Activated T-helper 2 cell treated with anti-CD3 and anti-CD28 coated beads, Interferon-gamma antibody, Interleukin-2, Interleukin-4, amounts not matched to agents 10 μg/mL and 5 μg/mL and 100 μg/mL, durations not matched to agents 14 hours and 24 hours and 36 hours (primary cell): ENCODE results near the gene CCDC80. TPM values are rescaled to one million over a fixed set of nuclear protein-coding genes. Genes with fewer than 3 reads are reported as not detected.
A peak's percentile ranks its signal among the peaks of the same experiment; 100 is the strongest.

ENCODE experiments used
- DNase-seq: peaks from one replicate; pipeline ENCODE4 v3.0.0; 2021; ENCODE audit warnings: low spot score
- H3K27ac Mint-ChIP-seq: one replicate; pipeline ENCODE4 v1.8.0; 2021; ENCODE audit warnings: mixed read lengths
- H3K27me3 Mint-ChIP-seq: one replicate; pipeline ENCODE4 v1.8.0; 2021; ENCODE audit warnings: low read depth, mixed read lengths
- H3K36me3 Mint-ChIP-seq: one replicate; pipeline ENCODE4 v1.8.0; 2021; ENCODE audit warnings: low read depth, mixed read lengths
- H3K4me1 Mint-ChIP-seq: one replicate; pipeline ENCODE4 v1.8.0; 2021; ENCODE audit warnings: low read depth, mixed read lengths
- H3K4me3 Mint-ChIP-seq: one replicate; pipeline ENCODE4 v1.8.0; 2021; ENCODE audit warnings: low read depth, mild to moderate bottlenecking, moderate library complexity, mixed read lengths
- H3K9me3 Mint-ChIP-seq: one replicate; pipeline ENCODE4 v1.8.0; 2021; ENCODE audit warnings: mixed read lengths
- intact Hi-C: fragments of 100-400 bp; cut with micrococcal nuclease; formaldehyde crosslinking; loops from one replicate; pipeline ENCODE4 v1.15.1; 2023
- total RNA-seq: library from RNA; stranded (reverse); gene quantifications from 2 replicates; pipeline ENCODE4 v1.2.3, GENCODE V29; 2022

CCDC80 gene
- total RNA-seq, 1 donor from 2014 or later, result not detected

DNA sequence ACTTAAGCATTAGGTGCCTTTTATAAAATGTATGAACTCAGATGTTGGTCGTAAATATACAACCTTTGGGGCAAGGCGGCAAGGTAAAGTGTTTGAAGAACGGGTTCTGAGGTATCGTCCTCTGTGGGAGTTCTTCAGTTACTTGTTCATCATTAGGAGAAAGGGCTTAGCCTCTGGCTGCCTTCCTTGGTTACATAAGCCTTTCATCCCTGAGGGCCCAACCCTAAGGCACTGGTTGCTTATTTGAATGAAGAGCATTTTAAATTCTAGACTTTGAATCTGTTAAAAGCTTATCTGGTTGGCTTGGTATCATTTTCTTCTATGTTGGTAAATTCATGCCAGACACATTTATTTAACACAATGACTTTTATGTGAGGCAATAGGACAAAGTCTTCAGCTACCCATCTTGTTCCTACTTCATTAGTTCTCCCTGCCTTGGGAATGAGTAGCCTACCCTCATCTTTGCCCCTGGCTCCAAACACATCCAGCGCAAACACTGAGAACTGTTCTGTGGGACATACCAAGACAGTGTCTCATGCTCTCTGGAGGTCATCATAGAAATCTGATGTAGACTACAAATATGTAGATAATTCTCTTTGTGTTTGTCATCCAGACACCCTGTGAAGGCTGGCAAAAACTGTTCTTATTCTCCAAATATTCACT, 12.4 kb upstream of the CCDC80 start:
- Mint-ChIP-seq H3K9me3 (peaks cover 5% of the 10 kb centered on the region), H3K27me3 (peaks cover 17% of the 10 kb centered on the region), H3K27ac (no peak overlapping the region), H3K36me3 (no peaks in the 10 kb centered on the region), H3K4me1 (peaks cover 14% of the 10 kb centered on the region), H3K4me3 (no peak overlapping the region)
- intact Hi-C loops, result no loop called here
- DNase-seq, result no peak

DNA sequence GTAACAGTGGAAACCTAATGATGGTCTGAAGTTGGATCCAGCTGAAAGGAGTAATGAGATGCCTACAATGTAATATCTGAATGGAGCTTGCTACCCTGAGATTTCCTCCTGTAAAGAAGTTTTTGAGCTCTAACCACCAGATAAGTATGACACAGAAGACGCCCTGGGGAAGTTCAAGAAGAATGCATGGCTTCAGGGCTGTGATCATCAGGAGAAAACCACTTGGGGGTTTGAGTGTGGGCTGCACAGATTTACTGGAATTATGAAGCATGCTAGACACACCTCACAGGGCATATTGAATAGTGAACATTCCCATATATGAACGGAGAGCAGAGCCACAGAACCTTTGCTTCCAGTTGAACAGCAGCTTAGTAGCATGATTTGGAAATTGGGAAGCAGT, 10.6 kb upstream of the CCDC80 start:
- no peak overlapping the region for H3K4me3 Mint-ChIP-seq
- no peaks in the 10 kb centered on the region for H3K36me3 Mint-ChIP-seq
- no peak for DNase-seq
- H3K4me1 Mint-ChIP-seq, result peaks cover 18% of the 10 kb centered on the region
- intact Hi-C loops, result no loop called here
- peaks cover 13% of the 10 kb centered on the region for H3K27me3 Mint-ChIP-seq
- no peaks in the 10 kb centered on the region for H3K9me3 Mint-ChIP-seq
- no peak overlapping the region for H3K27ac Mint-ChIP-seq

DNA sequence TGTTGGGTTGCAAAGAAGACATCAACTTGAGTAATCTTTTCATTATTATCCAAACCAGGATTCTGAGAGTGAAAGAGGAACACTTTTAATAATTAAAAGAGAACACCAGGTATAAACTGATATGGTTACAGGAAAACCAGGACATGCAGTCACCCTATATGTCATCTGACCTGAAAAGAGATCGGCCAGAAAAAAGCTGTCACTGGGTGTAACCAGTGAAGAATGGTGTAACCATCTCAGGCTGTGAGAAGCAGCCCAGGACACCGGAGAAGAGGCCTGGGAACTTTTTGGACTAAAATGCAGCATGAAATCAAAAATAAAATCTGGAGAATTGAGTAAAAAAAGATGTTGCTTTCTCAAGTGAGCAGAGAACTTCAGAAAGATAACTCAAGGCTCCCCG, 10.1 kb upstream of the CCDC80 start:
- no peak overlapping the region for H3K27ac Mint-ChIP-seq
- no peak for DNase-seq
- H3K27me3 Mint-ChIP-seq, result peaks cover 13% of the 10 kb centered on the region
- no peaks in the 10 kb centered on the region for H3K9me3 Mint-ChIP-seq
- H3K4me3 Mint-ChIP-seq, result no peak overlapping the region
- intact Hi-C loops, result no loop called here
- H3K4me1 Mint-ChIP-seq, result peaks cover 18% of the 10 kb centered on the region
- H3K36me3 Mint-ChIP-seq, result no peaks in the 10 kb centered on the region

DNA sequence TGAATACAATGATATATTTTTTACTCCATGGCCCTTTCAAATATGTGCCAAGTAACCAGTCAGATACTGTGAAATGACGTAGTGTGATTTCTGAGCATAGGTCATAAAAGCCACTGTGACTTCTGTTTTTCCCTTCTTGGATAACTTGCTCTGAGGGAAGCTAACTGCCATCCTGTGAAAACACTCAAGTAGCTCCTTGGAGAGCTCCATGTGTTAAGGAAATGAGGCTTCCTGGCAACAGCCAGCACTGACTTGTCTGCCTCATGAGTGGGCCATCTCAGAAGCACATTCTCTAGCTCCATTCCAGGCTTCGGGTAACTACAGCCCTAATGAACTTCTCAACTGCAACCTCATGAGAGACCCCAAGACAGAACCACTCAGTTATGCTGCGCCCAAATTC, 9.5 kb upstream of the CCDC80 start:
- H3K4me1 Mint-ChIP-seq, result peaks cover 18% of the 10 kb centered on the region
- no peaks in the 10 kb centered on the region for H3K36me3 Mint-ChIP-seq
- DNase-seq, result no peak
- H3K4me3 Mint-ChIP-seq, result no peak overlapping the region
- no peaks in the 10 kb centered on the region for H3K9me3 Mint-ChIP-seq
- intact Hi-C loops, result no loop called here
- H3K27me3 Mint-ChIP-seq, result peaks cover 15% of the 10 kb centered on the region
- no peak overlapping the region for H3K27ac Mint-ChIP-seq

DNA sequence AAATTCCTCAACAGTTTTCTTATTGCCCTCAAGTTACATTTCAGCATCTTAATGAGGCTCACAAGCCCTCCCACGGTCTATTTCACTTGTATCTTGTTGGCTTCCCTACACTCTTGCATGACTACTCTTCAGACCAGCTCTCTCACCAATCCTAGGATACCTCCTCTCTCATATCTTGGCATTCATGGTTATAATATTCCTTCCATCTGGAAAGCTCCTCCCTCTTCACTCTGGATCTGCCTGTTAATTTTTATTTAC, 8.5 kb upstream of the CCDC80 start:
- DNase-seq, result no peak
- Mint-ChIP-seq H3K9me3 (no peaks in the 10 kb centered on the region), H3K36me3 (no peaks in the 10 kb centered on the region), H3K27me3 (peaks cover 13% of the 10 kb centered on the region), H3K27ac (no peak overlapping the region), H3K4me1 (peaks cover 19% of the 10 kb centered on the region), H3K4me3 (no peak overlapping the region)
- intact Hi-C loops, result no loop called here

DNA sequence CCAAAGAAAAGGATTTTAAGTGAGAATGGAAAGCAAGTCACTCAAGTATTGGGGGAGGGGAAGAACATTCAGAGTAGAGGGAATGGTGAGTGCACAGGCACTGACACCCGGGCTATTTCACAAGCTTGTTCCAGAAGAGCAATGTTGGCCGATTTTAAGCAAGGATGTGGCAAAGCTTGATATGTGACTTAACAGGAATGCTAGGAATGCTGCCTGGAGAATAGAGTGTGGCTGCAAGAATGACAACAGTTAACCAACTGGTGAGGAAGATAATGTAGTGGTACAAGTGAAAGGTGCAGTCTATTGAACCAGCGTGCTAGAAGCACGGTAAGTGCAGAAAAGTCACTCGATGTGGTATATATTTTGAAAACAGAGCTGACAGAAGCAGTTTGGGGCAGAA, 6.2 kb upstream of the CCDC80 start:
- H3K4me1 Mint-ChIP-seq, result peaks cover 38% of the 10 kb centered on the region
- H3K9me3 Mint-ChIP-seq, result no peaks in the 10 kb centered on the region
- no peak overlapping the region for H3K27ac Mint-ChIP-seq
- DNase-seq, result no peak
- H3K27me3 Mint-ChIP-seq, result peaks cover 10% of the 10 kb centered on the region
- no peak overlapping the region for H3K4me3 Mint-ChIP-seq
- H3K36me3 Mint-ChIP-seq, result no peaks in the 10 kb centered on the region
- intact Hi-C loops, result no loop called here

DNA sequence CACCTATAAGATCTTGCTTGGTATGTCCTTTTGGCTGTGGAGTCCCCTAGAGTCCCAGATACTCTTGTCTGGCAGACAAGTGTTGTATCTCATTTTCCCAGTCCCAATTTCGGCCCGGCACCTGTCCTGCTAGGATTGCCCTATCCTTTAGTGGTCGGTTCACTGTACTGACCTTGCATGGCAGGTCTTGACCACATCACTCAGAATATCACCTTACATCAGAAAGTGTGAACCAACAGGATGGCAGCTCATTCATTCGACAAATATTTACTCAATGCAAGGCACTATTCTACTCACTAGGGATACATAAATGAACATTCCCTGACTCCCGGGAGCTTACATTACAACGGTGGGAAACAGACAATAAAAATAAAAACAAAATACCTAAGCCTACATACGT, 5.7 kb upstream of the CCDC80 start:
- Mint-ChIP-seq H3K36me3 (no peaks in the 10 kb centered on the region), H3K27ac (no peak overlapping the region), H3K4me3 (no peak overlapping the region), H3K9me3 (no peaks in the 10 kb centered on the region), H3K4me1 (peaks cover 38% of the 10 kb centered on the region), H3K27me3 (peaks cover 10% of the 10 kb centered on the region)
- DNase-seq, result no peak
- intact Hi-C loops, result no loop called here

DNA sequence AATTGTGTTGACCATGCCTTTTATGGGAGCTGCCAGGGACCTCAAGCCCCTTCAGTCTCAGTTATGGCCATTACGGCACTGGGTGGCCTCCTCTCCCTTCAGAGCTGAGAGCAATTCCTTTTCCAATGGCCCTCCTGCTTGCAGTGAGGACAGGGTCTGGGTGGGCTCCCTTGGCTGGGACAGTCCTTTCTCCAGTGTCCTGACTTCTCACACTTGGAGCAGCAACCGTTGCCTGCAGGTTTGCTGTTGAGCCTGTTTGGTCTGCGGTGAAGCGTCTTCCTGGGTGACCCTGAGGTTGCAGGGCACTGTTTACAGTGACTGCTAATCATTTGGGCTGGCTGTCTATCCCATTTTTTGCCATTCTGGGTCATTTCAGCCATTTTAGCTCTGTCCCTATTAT, 3.5 kb upstream of the CCDC80 start:
- intact Hi-C loops, result no loop called here
- Mint-ChIP-seq H3K27ac (no peak overlapping the region), H3K4me1 (peaks cover 34% of the 10 kb centered on the region), H3K4me3 (no peak overlapping the region), H3K36me3 (no peaks in the 10 kb centered on the region), H3K9me3 (no peaks in the 10 kb centered on the region), H3K27me3 (peaks cover 10% of the 10 kb centered on the region)
- no peak for DNase-seq

DNA sequence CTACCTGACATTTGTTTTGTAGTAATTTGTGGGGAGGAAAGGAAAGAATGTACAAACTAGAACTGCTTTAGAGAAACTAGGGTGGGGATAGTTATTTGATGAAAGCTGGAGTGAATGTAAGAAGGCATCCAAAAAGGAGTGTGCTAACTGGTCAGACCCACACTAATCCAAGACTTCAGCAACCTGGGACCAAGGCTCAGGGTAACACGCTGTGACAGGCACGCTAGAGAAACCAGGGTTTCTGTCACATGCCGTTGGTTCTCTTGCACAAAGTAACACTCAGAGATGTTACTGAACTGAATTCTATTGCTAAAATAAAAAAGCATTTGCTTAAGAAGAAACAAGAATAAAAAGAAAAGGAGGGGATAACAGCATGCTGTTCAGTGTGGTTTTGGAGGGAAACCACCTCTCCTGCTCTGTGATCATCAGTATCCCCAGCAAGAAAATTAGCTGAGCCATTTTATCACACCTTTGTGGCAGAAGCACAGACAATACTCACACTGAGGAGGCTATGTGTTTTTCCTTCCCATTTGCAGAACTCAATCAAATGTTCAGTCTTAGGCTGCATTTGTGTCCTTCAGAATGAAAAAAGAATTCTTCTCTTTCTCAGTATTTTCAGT, 2.8 kb upstream of the CCDC80 start:
- no peaks in the 10 kb centered on the region for H3K36me3 Mint-ChIP-seq
- no peak overlapping the region for H3K4me3 Mint-ChIP-seq
- H3K27ac Mint-ChIP-seq, result no peak overlapping the region
- intact Hi-C loops, result loop anchor here (1.0 to 2.0 kb wide), 4 partner anchors 29 to 336 kb away; no protein-coding TSS in a partner anchor
- H3K4me1 Mint-ChIP-seq, result peaks cover 27% of the 10 kb centered on the region
- peaks cover 10% of the 10 kb centered on the region for H3K27me3 Mint-ChIP-seq
- no peaks in the 10 kb centered on the region for H3K9me3 Mint-ChIP-seq
- DNase-seq, result no peak

DNA sequence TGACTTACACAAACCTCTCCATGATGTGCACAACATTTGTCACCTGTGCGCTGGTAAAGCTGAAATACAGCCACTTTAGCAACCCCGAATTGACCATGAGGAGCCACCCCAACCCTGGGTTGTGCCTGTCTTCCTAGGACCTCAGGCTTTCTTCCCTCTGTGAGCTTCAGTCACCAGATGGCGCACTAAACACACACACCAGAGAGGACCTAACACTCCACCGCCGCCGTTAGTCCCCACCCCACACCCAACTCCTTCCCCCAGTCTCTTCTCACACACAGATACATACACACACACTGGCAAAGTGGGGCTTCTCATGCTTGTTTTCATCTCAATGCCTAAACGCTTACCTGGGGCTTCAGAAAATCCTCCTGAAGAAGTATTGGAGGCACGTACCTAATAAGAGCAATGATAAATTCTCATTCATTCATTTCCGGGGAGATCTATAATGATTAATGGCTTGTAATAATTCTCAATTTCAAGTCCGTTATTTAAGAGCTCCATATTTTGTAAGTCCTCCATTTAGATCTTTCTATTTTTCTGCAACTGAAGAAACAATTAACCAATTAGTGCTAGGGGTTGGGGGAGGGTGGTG, 2.1 kb upstream of the CCDC80 start:
- intact Hi-C loops, result loop anchor here (1.0 to 2.0 kb wide), 4 partner anchors 30 to 336 kb away; no protein-coding TSS in a partner anchor
- Mint-ChIP-seq H3K36me3 (no peaks in the 10 kb centered on the region), H3K27ac (no peak overlapping the region), H3K4me3 (peak overlapping the region; percentile 65), H3K9me3 (no peaks in the 10 kb centered on the region), H3K27me3 (peaks cover 10% of the 10 kb centered on the region), H3K4me1 (peaks cover 23% of the 10 kb centered on the region)
- DNase-seq, result peak; percentile 75

DNA sequence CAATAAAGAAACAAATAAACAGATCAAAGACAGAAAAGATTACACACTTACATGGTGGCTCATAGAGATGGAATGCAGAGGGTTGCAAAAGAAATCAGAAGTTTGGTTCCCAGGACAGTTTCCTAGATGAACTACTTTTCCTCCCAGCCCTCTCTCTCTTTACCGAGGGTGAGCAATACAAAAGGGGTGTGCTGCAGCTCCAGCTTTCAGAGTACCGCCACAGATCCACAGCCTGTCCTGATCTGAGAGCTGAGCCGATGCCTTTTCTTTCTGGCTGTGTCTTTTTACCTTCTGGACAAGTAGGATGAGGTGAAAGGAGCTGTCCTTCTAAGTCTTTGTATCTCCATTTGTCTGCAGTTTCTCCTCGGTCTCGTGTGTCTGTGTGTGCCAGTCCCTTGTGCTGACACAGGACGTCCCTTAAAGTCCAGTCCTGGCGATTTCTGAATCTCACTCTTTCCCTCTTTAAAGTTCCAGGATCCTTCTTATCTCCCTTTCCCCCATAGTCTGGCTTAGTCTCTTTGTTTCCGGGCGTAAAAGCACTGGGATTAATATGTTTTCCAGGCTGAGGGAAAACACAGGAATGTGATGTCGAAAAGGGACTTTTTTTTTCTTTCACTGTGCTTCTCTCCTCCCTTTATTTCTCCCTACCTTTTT, 540 bp downstream of the CCDC80 start:
- Mint-ChIP-seq H3K4me3 (no peak overlapping the region), H3K4me1 (peaks cover 25% of the 10 kb centered on the region), H3K36me3 (no peaks in the 10 kb centered on the region), H3K27ac (no peak overlapping the region), H3K9me3 (no peaks in the 10 kb centered on the region), H3K27me3 (peaks cover 8% of the 10 kb centered on the region)
- no peak for DNase-seq
- intact Hi-C loops, result loop anchor here (2.0 kb wide), 1 partner anchor 174 kb away; no protein-coding TSS in a partner anchor

DNA sequence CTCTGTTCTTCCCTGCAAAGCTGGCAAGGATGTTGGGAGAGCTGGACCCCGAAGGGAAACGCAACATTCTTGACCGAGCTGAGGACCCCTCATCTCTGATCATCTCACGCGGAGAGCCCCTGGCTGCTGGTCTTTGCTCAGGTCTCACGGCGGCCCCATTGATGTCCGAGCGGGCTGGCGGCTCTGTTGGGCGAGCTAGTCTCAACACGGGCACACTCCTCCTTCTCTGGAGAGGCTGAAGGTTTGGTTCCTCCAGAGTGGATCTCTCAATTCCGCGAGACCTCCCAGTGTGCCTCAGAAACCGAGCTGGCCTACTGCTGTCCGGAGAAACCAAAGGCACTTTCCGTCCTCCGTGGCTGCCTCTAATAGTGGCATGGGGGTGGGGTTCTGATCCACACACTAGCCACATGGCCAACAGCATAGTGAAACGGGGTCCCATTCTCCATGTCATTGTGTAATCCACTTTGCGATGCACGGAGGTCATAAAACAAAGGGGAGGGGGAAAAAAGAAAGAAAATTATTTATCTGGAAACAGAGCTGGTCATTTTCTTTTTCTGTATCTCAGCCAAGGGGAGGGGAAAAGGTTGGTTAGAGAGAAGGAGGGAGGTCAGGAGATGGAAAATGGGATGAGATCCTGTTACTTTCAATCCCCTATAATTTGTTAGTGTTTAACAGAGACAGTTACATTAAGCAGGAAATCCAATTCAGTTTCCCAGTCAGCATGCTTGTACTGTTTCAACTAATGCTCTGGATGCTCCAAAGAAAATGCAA, 1.3 kb downstream of the CCDC80 start:
- H3K36me3 Mint-ChIP-seq, result no peaks in the 10 kb centered on the region
- intact Hi-C loops, result loop anchor here (2.0 kb wide), 1 partner anchor 175 kb away; no protein-coding TSS in a partner anchor

More for the DNA sequence above, 1.3 kb downstream of the CCDC80 start:
- DNase-seq, result no peak
- Mint-ChIP-seq H3K4me3 (no peak overlapping the region), H3K27me3 (peaks cover 8% of the 10 kb centered on the region), H3K4me1 (peaks cover 32% of the 10 kb centered on the region), H3K27ac (no peak overlapping the region), H3K9me3 (no peaks in the 10 kb centered on the region)
